NCI-H345 treated with DMSO at 0.1 percent for 48 hours (cell line): ENCODE measurements around the gene VPREB3.

Experiments used
- DNase-seq: peaks from one replicate; lab custom pipeline; 2025; ENCODE audit not compliant: unreplicated experiment; lab: John Stamatoyannopoulos, UW

VPREB3 gene

GRCh38 chr22:23767673-23768548, 13.7 kb upstream of the VPREB3 start, which contains the start of gene CHCHD10:
CHCHD10 (minus strand) TSS chr22:23767972; CDS start chr22:23767874, 98 bp downstream.
- DNase-seq = peak; percentile 65

DNA sequence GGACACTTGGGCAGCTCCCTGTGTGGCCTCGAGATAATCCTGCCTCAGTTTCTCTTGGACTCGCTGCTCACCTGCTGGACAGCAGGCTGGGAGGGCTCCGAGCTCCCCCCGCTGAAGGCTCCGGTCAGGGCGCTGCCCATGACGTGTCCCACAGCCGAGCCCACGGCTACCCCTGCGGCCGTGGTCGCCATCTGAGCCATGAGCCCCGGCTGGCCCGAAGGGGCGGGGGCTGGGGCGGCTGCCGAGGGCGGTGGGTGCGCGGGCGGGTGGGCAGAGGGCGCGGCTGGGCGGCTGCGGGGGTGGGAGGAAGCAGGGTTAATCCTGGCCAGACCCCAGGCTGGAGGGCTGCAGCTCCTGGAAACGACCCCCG, 13.1 kb upstream of the VPREB3 start:
- no peak for DNase-seq

DNA sequence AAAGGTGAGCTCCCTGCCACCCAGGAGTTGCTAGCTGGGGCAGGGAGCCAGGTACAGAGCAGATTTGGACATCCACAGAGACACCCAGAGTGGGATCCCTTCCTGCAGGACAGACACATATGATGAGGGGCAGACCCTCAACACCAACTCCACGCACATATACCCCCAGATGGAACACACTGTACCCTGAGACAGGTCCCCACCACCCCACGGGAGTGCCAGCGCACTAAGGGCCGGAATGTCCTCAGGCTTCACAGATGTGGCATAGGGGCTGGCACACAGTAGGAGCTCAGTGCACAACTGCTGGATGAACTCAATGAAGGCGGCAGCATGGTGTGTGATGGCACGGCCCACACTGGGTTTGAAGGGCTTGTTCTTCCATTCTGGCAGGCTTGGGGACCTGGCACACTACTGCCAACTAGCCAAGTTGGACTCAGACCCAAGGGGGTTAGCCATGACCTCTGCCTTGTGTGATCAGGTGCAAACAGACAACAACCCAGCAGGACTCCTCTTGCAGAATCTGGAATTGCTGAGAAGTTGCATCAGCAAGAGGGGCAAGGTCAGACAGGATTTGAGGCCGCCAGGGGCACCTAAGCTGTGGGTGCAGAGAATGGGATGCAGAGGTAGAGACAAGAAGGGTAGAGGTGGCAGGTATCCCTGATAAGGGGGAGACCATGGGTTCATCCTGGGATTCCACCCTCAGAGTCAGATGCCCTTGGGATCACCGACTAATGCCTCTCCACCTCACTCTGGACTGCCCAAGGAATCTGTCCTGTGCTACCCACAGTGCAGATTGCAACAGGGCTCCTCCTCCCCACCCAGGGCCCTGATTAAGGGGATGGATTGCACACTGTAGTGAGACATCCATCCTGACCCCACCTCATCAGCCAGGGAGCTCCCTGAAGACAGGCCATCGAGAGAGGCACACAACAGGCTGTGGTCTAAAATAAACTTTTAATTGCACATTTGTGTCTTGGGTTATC, 11.0 kb upstream of the VPREB3 start:
- DNase-seq = no peak

- no peak for DNase-seq
These were observed 9.7 kb upstream of the VPREB3 start for GRCh38 chr22:23763954-23764353.

DNA sequence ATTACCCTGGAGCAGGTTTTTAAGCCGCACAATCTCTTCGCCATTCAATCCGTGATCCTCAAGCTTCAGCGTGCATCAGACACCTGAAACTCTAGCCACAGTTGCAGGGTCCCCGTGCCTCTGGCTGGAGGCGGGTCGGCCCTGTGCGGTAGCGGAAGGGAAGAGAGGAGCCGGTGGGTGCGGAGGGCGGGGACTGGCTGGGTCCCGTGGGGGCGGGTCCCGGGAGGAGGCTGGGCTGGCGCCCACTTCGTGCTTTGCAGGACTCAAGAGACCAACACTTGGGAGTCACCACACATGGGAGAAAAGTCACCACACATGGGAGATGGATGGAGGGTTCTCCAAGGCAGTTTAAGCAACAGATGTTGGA, 9.3 kb upstream of the VPREB3 start:
- no peak for DNase-seq

GRCh38 chr22:23762842-23763578, 8.8 kb upstream of the VPREB3 start, which contains the start of gene C22orf15:
C22orf15 (plus strand) TSS chr22:23762990; CDS start chr22:23763307, 317 bp downstream.
- no peak for DNase-seq

GRCh38 chr22:23760056-23760455, 5.8 kb upstream of the VPREB3 start:
- DNase-seq = no peak

DNA sequence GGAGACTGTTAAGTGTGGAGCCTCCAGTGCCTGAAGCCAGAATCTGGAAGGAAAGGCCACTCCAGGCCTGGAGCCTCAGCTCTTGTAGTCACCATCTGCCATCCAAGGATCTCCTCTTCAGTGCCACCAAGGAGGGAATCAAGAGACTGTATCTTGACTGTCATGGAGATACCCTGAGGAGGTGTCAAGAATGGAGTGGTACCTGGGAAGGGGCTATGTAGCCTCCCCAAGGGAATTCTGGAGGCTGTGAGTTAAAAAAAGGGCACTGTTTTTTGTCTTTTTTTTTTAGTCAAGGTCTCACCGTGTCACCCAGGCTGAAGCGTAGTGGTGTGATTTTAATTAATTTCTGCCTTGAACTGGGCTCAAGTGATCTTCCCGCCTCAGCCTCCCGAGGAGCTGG, 5.3 kb upstream of the VPREB3 start:
- DNase-seq = no peak

- no peak for DNase-seq
These were observed 2.7 kb upstream of the VPREB3 start for GRCh38 chr22:23756891-23757290.

DNA sequence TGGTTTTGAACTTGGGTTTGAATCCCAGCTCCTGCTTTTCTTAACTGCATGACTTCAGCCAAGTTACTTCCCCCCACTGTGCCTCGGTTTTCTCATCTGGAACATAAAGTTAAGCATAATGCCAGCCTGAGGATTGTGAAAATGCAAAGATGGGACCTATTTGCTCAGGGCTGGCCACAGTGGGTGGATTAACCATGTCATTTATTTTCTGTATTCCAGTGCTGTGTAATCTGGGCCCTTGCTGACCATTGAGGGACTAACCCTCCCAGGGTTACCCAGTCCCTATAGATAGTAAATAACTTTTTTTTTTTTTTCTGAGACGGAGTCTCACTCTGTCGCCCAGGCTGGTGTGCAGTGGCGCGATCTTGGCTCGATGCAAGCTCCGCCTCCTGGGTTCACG, 1.5 kb upstream of the VPREB3 start:
- DNase-seq = no peak

- peak; percentile 73 for DNase-seq
These were observed 883 bp upstream of the VPREB3 start for GRCh38 chr22:23754980-23755636.

GRCh38 chr22:23753385-23753784, 840 bp downstream of the VPREB3 start:
- DNase-seq = no peak

- no peak for DNase-seq
These were observed 1.5 kb downstream of the VPREB3 start for GRCh38 chr22:23752750-23753149.

DNA sequence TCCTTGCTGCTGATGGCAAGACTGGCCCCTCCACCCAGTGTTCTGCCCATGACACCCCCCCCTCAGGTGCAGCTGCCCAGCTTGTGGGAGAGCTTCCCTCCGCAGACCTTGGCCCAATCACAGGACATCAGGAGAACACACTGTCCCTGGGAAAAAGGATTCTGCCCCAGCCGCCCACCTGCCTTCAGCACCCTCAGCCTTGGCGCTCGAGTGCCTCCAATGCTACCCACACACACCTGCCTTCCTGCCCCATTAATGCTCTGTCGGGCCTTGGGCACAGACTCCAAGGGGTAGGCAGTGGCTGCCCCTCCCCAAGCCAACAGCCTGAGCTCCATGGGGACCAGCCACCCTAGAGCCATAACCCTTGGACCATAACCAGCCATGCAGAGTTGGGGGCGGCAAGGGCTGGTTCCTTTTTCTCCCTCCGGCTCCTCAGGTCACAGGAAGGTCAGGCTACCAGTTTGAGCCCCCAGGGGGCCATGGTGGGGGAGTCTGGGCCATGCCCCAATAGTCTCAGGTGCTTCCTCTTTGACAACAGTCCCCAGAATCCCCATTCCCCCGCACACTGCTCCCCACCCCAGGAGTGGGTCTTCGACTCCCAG, 2.0 kb downstream of the VPREB3 start:
- DNase-seq = no peak

- DNase-seq = no peak
These were observed 2.7 kb downstream of the VPREB3 start for GRCh38 chr22:23751441-23751996.

DNA sequence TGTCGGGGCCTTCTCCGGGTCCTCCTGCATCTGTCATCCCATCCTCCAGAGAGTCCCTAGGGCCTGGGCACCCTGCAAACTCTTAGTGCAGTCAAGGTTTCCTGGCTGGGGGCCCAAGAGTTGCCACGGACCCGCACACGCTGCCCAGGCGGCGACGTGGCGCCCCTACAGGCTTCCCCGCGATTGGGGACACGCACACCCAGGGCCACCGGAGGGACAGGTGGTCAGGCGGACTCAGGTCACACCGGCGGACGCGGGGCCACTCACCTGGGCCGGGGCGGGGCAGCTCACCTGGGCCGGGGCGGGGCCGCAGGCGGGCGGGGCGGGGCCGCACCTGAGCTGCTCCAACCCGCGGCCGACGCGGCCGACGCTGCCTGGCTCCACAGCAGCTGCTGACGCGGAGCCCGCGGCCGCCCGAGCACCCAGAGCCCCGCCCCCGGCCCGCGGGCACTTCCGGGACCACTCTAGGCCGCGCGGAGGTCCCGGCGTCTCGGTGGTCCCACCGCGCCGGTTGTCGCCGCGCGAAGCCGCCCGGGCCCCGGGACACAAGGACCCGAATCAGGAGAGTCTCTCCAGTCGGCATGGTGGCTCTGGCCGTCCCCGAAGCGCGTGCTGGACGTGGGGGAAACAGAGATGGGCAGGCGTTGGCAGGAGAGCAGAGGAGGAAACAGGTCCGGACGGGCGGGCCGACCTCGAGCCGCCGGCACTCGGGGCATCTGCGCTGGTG, 3.3 kb downstream of the VPREB3 start, which contains the start of gene ZNF70:
Gene ZNF70, minus strand, starts transcription at position 399 of the 727 bp plus-strand sequence. CDS start 5,972 bp downstream, outside the sequence.
- peak; percentile 88 for DNase-seq

DNA sequence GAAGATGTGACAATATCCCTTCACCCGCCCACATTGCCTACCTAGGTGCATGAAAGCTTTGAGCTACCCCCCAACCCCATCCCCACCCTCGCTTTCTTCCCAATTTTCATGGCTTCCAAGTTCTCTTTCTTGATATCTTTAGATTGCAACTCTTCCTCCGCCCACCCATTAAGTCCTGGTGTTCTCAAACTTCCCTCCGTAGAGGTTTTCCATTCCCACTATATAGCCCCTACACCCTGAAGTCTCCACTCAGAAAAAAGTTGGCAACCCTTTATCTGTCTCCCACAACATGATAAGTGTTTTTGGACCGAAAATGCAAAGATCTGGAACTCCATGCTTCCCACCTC, 3.9 kb downstream of the VPREB3 start:
- DNase-seq = no peak

GRCh38 chr22:23749841-23750301, 4.4 kb downstream of the VPREB3 start:
- DNase-seq = no peak

DNA sequence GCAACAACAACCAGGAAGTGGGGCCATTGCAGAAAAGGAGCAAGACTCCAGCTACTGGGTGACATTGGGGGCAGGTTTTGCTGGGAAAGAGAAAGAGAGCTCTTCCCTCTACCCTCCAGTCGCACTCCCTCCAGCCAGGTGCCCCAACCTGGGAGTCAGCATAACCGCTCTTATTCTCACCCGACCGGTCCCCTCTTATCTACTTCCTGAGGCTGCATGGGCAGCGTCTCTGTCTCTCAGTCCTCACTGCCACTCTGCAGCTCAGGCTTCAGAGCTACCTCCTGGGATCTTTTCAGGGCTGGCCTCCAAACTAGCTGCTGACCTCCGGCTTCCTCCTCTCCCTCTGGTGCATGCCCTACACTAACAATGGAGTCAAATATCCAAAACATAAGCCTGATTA, 8.4 kb downstream of the VPREB3 start:
- no peak for DNase-seq
